ENCODE measurements around the gene ACSS3. TPM values are rescaled to one million over a fixed set of nuclear protein-coding genes. Genes with fewer than 3 reads are reported as not detected.

Gene ACSS3
- total RNA-seq, 2 experiments from 2014 or later = not detected

DNA sequence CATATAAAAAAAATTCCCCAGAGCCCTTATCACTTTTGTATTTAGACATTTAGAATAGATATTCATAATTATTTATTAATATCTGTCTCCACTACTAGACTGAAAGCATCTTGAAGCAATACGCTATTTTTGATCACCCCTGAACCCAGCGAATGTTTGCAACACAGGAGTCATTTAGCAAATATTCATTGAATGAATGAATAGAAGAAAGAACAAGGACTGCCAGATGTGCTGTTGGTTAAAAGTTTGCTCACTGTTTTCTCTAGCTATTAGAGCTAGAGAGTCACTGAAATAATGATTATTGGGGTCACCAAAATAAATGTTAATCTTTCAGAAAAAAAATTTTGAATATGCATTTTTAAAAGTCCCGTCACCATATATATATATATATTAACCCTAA, 174.3 kb downstream of the ACSS3 start:
- TF ChIP-seq, protein P1, sequence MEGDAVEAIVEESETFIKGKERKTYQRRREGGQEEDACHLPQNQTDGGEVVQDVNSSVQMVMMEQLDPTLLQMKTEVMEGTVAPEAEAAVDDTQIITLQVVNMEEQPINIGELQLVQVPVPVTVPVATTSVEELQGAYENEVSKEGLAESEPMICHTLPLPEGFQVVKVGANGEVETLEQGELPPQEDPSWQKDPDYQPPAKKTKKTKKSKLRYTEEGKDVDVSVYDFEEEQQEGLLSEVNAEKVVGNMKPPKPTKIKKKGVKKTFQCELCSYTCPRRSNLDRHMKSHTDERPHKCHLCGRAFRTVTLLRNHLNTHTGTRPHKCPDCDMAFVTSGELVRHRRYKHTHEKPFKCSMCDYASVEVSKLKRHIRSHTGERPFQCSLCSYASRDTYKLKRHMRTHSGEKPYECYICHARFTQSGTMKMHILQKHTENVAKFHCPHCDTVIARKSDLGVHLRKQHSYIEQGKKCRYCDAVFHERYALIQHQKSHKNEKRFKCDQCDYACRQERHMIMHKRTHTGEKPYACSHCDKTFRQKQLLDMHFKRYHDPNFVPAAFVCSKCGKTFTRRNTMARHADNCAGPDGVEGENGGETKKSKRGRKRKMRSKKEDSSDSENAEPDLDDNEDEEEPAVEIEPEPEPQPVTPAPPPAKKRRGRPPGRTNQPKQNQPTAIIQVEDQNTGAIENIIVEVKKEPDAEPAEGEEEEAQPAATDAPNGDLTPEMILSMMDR (IDR thresholded peaks at IDR 0.05) = no peak
- no peaks in the 10 kb centered on the region for H3K36me3 Mint-ChIP-seq (ENCODE audit: low read depth)
- H3K9me3 Mint-ChIP-seq = peaks cover 2% of the 10 kb centered on the region
- H3K27ac Mint-ChIP-seq = no peak overlapping the region
- CTCF ChIA-PET = no interaction called here
- no peak overlapping the region for H3K4me3 Mint-ChIP-seq
- DNase-seq (no peak), ATAC-seq (no peak)
- no peaks in the 10 kb centered on the region for H3K27me3 Mint-ChIP-seq
- POLR2A ChIA-PET = no interaction called here
- intact Hi-C loops (cut with micrococcal nuclease) = no loop called here
- H3K4me1 Mint-ChIP-seq (ENCODE audit: low read depth) = no peaks in the 10 kb centered on the region

DNA sequence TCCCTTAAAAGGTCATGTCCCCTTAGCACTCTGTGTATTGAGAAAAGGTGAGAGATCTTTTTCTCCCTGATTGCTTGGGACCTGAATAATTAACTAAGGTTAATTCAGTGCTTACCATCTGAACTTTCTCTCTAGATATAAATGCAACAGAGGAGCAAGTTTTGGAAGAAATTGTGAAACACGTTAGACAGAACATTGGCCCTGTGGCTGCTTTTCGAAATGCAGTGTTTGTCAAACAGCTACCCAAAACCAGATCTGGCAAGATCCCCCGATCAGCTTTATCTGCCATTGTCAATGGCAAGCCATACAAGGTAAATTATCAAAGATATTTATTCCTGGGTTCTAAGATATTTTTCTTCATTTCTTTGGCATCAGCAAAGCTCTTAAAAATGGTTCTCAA, 175.5 kb downstream of the ACSS3 start:
- DNase-seq (no peak), ATAC-seq (no peak)
- TF ChIP-seq, protein P1 (IDR thresholded peaks at IDR 0.05) = no peak
- Mint-ChIP-seq H3K36me3 (ENCODE audit: low read depth) (no peaks in the 10 kb centered on the region), H3K9me3 (peaks cover 2% of the 10 kb centered on the region), H3K27me3 (no peaks in the 10 kb centered on the region), H3K4me3 (no peak overlapping the region), H3K27ac (no peak overlapping the region), H3K4me1 (ENCODE audit: low read depth) (no peaks in the 10 kb centered on the region)
- ChIA-PET POLR2A (no interaction called here), CTCF (no interaction called here)
- intact Hi-C loops (cut with micrococcal nuclease) = no loop called here

DNA sequence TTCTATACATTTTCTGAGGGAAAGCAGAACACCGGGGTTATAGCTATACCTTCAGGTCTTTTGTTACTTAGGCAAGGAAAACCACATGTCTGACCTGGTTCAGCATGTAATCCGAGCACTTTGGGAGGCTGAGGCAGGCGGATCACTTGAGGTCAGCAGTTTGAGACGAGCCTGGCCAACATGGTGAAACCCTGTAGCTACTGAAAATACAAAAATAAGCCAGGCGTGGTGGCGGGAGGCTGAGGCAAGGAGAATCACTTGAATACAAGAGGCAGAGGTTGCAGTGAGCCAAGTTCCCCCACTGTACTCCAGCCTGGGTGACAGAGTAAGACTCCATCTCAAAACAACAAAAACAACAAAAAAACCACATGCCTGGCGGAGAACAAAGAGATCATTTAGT, 177.6 kb downstream of the ACSS3 start:
- H3K27ac Mint-ChIP-seq = no peak overlapping the region
- H3K9me3 Mint-ChIP-seq = peaks cover 2% of the 10 kb centered on the region
- ATAC-seq (no peak), DNase-seq (no peak)
- H3K4me3 Mint-ChIP-seq = no peak overlapping the region
- no peaks in the 10 kb centered on the region for H3K4me1 Mint-ChIP-seq (ENCODE audit: low read depth)
- TF ChIP-seq, protein P1 (IDR thresholded peaks at IDR 0.05) = no peak
- H3K27me3 Mint-ChIP-seq = no peaks in the 10 kb centered on the region
- intact Hi-C loops (cut with micrococcal nuclease) = no loop called here
- POLR2A ChIA-PET = no interaction called here
- CTCF ChIA-PET = no interaction called here
- no peaks in the 10 kb centered on the region for H3K36me3 Mint-ChIP-seq (ENCODE audit: low read depth)

DNA sequence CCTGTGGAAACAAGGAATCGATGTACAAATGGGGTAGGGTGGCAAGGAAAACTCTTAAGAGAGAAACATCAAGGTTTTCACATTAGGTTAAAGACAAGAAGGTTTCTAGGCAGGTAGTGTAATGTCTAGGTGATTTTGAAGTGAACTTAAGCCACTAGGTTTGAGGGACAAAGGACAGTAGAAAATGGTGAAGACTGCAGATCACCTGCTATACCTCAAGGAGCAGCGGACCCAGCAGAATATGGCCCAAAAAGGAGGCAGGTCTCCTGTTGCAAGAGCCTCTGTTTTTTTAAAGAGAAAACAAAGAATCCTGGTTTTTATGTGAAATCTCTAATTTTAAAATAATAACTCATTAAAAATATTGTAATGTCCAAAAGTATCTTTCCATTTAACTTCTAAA, 178.1 kb downstream of the ACSS3 start:
- DNase-seq = no peak
- Mint-ChIP-seq H3K4me1 (ENCODE audit: low read depth) (no peaks in the 10 kb centered on the region), H3K4me3 (no peak overlapping the region), H3K36me3 (ENCODE audit: low read depth) (no peaks in the 10 kb centered on the region), H3K27ac (no peak overlapping the region), H3K27me3 (no peaks in the 10 kb centered on the region), H3K9me3 (no peaks in the 10 kb centered on the region)
- CTCF ChIA-PET = no interaction called here
- intact Hi-C loops (cut with micrococcal nuclease) = no loop called here
- ATAC-seq = no peak
- POLR2A ChIA-PET = no interaction called here
- TF ChIP-seq, protein P1 (IDR thresholded peaks at IDR 0.05) = no peak

DNA sequence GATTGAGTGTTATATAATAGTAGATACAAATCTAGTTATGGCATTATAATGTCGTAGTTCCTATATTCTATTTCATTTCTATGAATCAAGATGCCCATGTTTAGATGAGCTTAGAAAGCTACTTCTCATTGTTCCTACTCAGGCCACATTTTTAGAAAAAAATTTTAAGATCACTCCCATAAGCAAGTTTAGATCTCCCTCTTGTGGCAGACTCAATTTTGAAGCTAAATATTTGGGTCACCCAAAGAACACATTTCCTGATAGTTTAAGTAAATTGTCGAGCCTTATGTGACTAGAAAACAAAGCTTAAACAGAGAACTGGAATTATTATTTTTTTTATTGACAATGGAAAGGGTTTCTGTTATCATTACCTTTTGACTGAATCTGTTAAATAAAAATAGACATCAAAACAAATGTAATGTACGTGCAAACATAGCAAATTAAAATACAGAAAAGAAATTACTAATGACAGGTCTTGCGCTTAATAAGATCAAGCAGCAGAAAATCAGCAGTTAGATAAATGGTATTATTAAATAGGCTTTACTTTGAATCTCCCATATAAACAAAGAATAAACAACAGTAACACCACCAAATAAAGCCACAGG, 180.2 kb downstream of the ACSS3 start:
- DNase-seq (no peak), ATAC-seq (no peak)
- Mint-ChIP-seq H3K27ac (no peak overlapping the region), H3K4me1 (ENCODE audit: low read depth) (no peaks in the 10 kb centered on the region), H3K36me3 (ENCODE audit: low read depth) (no peaks in the 10 kb centered on the region), H3K4me3 (no peak overlapping the region), H3K9me3 (no peaks in the 10 kb centered on the region), H3K27me3 (no peaks in the 10 kb centered on the region)
- POLR2A ChIA-PET = no interaction called here
- TF ChIP-seq, protein P1 (IDR thresholded peaks at IDR 0.05) = no peak
- CTCF ChIA-PET = interaction anchor here (1.1 kb wide), 1 partner anchor 128 kb away, joined by 3 read pairs; no protein-coding TSS in a partner anchor
- intact Hi-C loops (cut with micrococcal nuclease) = no loop called here

Data from activated CD8-positive, alpha-beta T cell treated with anti-CD3 and anti-CD28 coated beads for 36 hours (primary cell).